ENCODE results near the gene ADAMTSL4. TPM values are rescaled to one million over a fixed set of nuclear protein-coding genes. Genes with fewer than 3 reads are reported as not detected.

Gene ADAMTSL4
- total RNA-seq, 1 experiment from 2014 or later, result 4.3 TPM

DNA sequence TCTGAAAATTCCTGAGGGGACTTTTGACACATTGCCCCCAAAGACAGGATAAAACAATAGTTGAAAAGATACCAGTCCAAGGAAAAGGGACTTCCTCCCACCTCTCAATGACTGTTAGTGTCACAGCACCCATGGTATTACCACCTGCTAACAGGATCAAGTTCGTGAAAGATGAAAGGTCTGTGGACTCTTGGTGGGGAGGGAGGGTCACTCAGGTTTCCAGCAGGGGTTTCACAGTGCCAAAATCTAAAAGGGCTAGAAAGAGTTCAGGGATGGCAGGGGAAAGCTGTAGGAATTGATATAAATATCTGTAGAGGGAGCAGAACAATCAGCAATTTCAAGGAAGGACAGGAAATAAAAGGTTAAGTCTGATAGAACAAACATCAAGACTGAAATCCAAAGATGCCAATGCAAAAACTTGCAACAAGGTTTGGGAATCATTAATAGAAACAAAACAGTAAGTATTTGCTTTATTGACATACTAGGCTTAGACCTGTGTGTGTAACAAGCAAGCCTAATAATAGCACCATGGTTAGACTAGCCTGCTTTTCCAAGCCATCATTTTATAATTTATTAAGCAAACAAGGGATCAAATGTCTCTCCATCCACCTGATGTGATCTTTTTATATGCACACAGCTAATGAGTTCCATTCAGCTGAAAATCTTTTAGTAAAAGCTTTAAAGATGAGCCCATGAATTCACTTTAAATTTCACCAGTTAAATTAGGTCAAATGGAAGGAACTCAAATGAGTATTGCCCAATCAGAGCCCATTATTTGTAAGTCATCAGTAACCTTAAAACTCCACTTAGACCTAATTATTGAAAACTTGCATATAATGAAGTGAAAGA lies 26.5 kb downstream of the ADAMTSL4 start (continued):
- TF ChIP-seq ATF3 (IDR thresholded peaks at IDR 0.05) (no peak), ZFX (IDR thresholded peaks at IDR 0.05) (no peak), CEBPB (IDR thresholded peaks at IDR 0.05; ENCODE audit: low read depth) (no peak), YY1 (IDR thresholded peaks at IDR 0.05; ENCODE audit: extremely low read depth, insufficient replicate concordance, low read depth, low read length) (no peak), CTCF (IDR thresholded peaks at IDR 0.05 in 2 of 3, conservative IDR thresholded peaks at IDR 0.05 in 1 of 3; ENCODE audit: borderline replicate concordance in 1 of 3, insufficient read depth in 1 of 3, low read depth in 2 of 3, low read length in 2 of 3) (no peak), SP1 (IDR thresholded peaks at IDR 0.05; ENCODE audit: low read depth) (no peak), FOSL1 (IDR thresholded peaks at IDR 0.05; ENCODE audit: low read depth) (no peak)
- TF ChIP-seq, protein P1, sequence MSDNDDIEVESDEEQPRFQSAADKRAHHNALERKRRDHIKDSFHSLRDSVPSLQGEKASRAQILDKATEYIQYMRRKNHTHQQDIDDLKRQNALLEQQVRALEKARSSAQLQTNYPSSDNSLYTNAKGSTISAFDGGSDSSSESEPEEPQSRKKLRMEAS (IDR thresholded peaks at IDR 0.05), result no peak

GRCh38 chr1:150576367-150576711 lies 27.1 kb downstream of the ADAMTSL4 start:
- H3K4me2 ChIP-seq (ENCODE audit: low read length), result peak overlapping the region; percentile 86; the same call in 1 of the 2 replicates
- H3K27ac ChIP-seq (ENCODE audit: low read depth, low read length), result no peak overlapping the region
- H4K20me1 ChIP-seq (ENCODE audit: insufficient read depth), result peaks cover 58% of the 10 kb centered on the region
- POLR2A ChIA-PET, result interaction anchor here (1.5 to 1.6 kb wide), 3 partner anchors 8 to 29 kb away, joined by 3 to 5 read pairs (median 4); no protein-coding TSS in a partner anchor
- peaks cover 86% of the 10 kb centered on the region for H3K79me2 ChIP-seq (ENCODE audit: insufficient read depth, low read length)
- no peak for ATAC-seq
- no peak overlapping the region for H2AFZ ChIP-seq (ENCODE audit: low read depth, low read length, poor library complexity, severe bottlenecking)
- H3K4me3 ChIP-seq (replicated peaks in 1 of 2; ENCODE audit: low read depth in 1 of 2, low read length in 2 of 2), result no peak overlapping the region
- TF ChIP-seq RAD21 (IDR thresholded peaks at IDR 0.05; ENCODE audit: low read depth), result no peak
- peak; percentile 38; the same call in 1 of the 2 replicates for TF ChIP-seq POLR2AphosphoS5 (IDR thresholded peaks at IDR 0.05; ENCODE audit: low read depth, low read length)
- H3K9ac ChIP-seq (ENCODE audit: low read length), result no peak overlapping the region; the same call in 1 of the 2 replicates
- intact Hi-C loops (cut with micrococcal nuclease), result loop anchor here (5.0 kb wide), 1 partner anchor 401 kb away; no protein-coding TSS in a partner anchor
- BruUV-seq (replicated peaks), result no TSS peak
- H3K27me3 ChIP-seq (ENCODE audit: insufficient read depth, low read length), result no peaks in the 10 kb centered on the region
- RAD21 ChIA-PET (ENCODE audit: low non-redundant PET in 1 of 2, low total read pairs in 2 of 2, uncharacterized antibody in 2 of 2, unreplicated experiment in 2 of 2), result no interaction called here
- CTCF ChIA-PET, result no interaction called here
- no peak for DNase-seq (ENCODE audit: low read depth, low spot score)
- H3K36me3 ChIP-seq (ENCODE audit: control insufficient read depth in 1 of 2, insufficient read depth in 2 of 2, low read length in 2 of 2), result peaks cover 35 to 58% of the 10 kb centered on the region in 2 experiments
- no peaks in the 10 kb centered on the region for H3K9me3 ChIP-seq (ENCODE audit: control insufficient read depth in 1 of 2, insufficient read depth in 1 of 2, low read depth in 1 of 2, low read length in 2 of 2)
- H3K4me1 ChIP-seq (ENCODE audit: control insufficient read depth in 1 of 2, insufficient read depth in 2 of 2, low read length in 2 of 2), result peaks cover 33 to 65% of the 10 kb centered on the region in 2 experiments
- H3K9me2 ChIP-seq (ENCODE audit: insufficient read depth), result no peaks in the 10 kb centered on the region
